ENCODE measurements around the gene HIBCH.
"Not testable (repeated sequence)": the region's sequence is repeated elsewhere in the genome, so short reads cannot be mapped to it uniquely, and the experiment has no call there.

The HIBCH gene

GRCh38 chr2:190235551-190236075 is 84.0 kb downstream of the HIBCH start:
- DNase-seq (ENCODE audit: low read depth in 2 of 2) = no peak

GRCh38 chr2:190235101-190235500 is 84.5 kb downstream of the HIBCH start:
- no peak for DNase-seq (ENCODE audit: low read depth in 2 of 2)

- not testable (repeated sequence) for DNase-seq (ENCODE audit: low read depth in 2 of 2)
Measured at GRCh38 chr2:190223989-190224388, 95.6 kb downstream of the HIBCH start.

DNA sequence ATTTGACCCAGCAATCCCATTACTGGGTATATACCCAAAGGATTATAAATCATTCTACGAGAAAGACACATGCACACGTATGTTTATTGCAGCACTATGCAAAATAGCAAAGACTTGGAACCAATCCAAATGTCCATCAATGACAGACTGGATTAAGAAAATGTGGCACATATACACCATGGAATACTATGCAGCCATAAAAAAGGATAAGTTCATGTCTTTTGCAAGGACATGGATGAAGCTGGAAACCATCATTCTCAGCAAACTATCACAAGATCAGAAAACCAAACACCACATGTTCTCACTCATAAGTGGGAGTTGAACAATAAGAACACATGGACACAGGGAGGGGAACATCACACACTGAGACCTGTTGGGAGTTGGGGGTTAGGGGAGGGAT is 96.9 kb downstream of the HIBCH start:
- DNase-seq (ENCODE audit: low read depth in 2 of 2) = not testable (repeated sequence)

GRCh38 chr2:190221429-190221828 is 98.2 kb downstream of the HIBCH start:
- DNase-seq (ENCODE audit: low read depth in 2 of 2) = no peak

GRCh38 chr2:190219186-190219585 is 100.4 kb downstream of the HIBCH start:
- DNase-seq (ENCODE audit: low read depth in 2 of 2) = no peak

- DNase-seq (ENCODE audit: low read depth in 2 of 2) = no peak
Measured at GRCh38 chr2:190217616-190218015, 102.0 kb downstream of the HIBCH start.

DNA sequence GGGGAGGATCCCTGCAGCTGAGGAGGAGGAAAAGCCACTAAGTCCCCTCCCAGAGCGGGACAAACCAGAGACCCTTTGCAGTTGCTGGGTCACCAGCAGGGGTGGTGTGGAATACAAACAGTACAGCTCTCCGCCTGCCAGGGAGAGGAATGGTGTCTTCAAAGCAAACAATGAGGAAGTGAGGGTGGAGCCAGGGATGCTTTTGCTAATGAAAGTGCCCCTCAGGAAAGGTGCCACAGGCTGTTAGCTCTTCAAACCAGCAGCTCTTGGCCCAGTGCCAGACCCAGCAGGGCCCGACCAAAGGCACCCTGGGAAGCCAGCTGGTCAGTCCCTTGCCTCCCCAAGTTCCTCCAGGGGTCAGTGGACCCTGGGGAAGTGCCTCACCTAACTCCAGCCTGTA is 102.8 kb downstream of the HIBCH start:
- DNase-seq (ENCODE audit: low read depth in 2 of 2) = no peak

- DNase-seq (ENCODE audit: low read depth in 2 of 2) = no peak
Measured at GRCh38 chr2:190215620-190216019, 104.0 kb downstream of the HIBCH start.

- DNase-seq (ENCODE audit: low read depth in 2 of 2) = no peak
Measured at GRCh38 chr2:190214426-190215194, 105.0 kb downstream of the HIBCH start.

DNA sequence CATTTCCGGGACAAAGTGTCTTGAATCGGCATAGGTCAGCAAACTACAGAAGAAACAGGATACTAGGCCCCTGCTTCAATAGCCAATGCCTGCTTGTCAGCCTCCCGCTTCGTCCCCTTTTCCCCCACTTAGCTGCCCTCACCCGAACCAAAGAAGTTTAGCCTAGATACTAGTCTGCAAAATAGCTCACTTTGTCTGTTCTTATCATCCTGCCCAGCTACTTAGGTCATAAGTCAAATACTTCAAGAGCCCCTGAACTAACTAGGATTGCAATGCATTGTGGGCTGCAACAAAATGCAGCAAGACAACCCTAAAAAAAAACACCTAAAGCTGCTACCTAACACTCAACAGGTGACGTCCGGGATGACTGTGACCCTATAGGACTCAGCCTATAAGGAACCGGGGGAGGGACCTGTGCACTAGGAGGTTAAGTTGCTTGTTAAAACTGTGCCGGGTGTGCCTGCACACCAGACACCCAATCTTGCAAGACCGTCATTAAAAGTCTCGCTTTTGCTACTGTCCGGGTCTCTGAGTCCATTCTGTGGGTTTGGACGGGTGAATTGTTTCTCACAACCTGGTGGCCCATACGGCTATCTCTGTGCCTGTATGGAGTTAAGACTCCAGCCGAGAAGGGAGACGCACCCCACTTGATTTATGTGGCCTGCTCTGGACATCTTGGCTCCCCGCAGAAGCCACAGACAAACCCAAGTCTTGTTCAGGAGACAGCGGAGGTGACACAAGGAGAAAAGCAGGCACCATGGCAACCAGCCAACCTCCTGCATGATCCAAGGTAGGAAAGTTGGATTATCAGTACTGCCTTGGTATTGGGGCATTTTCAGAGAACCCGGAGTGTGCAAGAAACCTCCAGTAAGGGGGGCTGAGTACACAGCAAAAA is 105.9 kb downstream of the HIBCH start:
- DNase-seq (ENCODE audit: low read depth in 2 of 2) = no peak

- no peak for DNase-seq (ENCODE audit: low read depth in 2 of 2)
Measured at GRCh38 chr2:190210471-190210870, 109.2 kb downstream of the HIBCH start.

GRCh38 chr2:190209559-190209958 is 110.1 kb downstream of the HIBCH start:
- DNase-seq (ENCODE audit: low read depth in 2 of 2) = no peak

GRCh38 chr2:190207930-190208329 is 111.7 kb downstream of the HIBCH start:
- no peak for DNase-seq (ENCODE audit: low read depth in 2 of 2)

DNA sequence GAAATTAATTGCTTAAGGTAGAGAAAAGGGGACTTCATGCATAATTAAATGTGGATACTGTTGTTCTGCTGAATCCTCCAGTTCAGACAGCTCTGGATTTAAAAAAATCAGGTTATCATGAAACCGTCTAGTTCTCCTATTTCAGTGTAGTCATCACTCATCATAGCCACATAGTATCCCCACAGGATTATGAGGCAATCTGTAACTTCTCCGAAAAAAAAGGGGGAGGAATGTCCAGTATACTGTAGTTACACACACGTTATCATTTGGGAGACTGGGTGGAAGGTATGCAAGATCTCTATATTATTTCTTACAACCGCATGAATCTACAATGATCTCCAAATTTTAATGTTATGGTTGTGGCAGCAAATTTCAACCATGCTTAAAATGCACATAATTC is 114.0 kb downstream of the HIBCH start:
- no peak for DNase-seq (ENCODE audit: low read depth in 2 of 2)

GRCh38 chr2:190202604-190203003 is 117.0 kb downstream of the HIBCH start:
- DNase-seq (ENCODE audit: low read depth in 2 of 2) = no peak

GRCh38 chr2:190202018-190202417 is 117.6 kb downstream of the HIBCH start:
- DNase-seq (ENCODE audit: low read depth in 2 of 2) = no peak

- no peak for DNase-seq (ENCODE audit: low read depth in 2 of 2)
Measured at GRCh38 chr2:190200603-190201002, 119.0 kb downstream of the HIBCH start.

DNA sequence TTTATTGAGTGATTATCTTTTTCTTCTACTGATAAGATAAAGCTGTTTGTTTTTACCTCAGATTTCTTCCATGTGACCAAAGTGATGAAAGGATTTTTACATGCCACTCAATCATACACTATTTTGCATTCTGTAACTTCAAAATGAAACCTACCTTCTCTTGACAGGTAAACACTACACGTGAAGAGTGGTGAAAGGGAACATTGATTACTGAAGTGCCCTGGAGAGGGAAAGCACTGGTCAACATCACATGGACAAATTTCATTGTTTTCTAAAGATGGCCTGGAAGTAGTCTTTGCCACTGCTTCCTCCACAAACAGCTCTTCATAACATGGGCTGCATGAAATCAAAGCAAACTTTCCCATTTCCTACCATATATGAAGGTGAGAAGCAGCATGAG is 120.1 kb downstream of the HIBCH start:
- DNase-seq (ENCODE audit: low read depth in 2 of 2) = no peak

DNA sequence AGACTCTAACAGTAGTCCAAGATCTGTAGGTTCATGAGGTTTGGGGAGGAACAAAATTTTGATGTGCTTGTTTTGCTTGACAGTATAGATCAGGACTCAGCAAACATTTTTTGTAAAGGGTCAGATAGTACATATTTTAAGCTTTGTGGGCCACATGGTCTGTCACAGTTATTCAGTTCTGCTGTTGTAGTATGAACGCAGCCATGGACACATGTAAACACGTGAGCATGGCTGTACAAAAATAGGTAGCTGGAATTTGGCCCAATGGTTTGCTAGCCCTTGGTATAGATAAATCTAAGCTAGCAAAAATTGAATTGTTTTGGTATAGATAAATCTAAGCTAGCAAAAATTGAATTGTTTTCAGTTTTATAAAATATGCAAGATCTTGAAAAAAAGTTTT is 120.5 kb downstream of the HIBCH start:
- no peak for DNase-seq (ENCODE audit: low read depth in 2 of 2)

- DNase-seq (ENCODE audit: low read depth in 2 of 2) = no peak
Measured at GRCh38 chr2:190197143-190197720, 122.4 kb downstream of the HIBCH start.

GRCh38 chr2:190190507-190191162 is 129.0 kb downstream of the HIBCH start:
- no peak for DNase-seq (ENCODE audit: low read depth in 2 of 2)
